H1 (cell line): ENCODE measurements around the gene PECR. TPM values are rescaled to one million over a fixed set of nuclear protein-coding genes. Genes with fewer than 3 reads are reported as not detected.

Experiments
- CTCF ChIA-PET: fragments of 300-600 bp; sonication (Branson Sonifier 250); formaldehyde crosslinking; loops from one replicate; lab custom pipeline; 2021; ENCODE audit not compliant: partially characterized antibody; lab: Charles Lee
- POLR2A ChIA-PET: fragments of 300-600 bp; sonication (Branson Sonifier 250); formaldehyde crosslinking; loops from one replicate; lab custom pipeline; 2021; ENCODE audit warnings: inconsistent platforms; ENCODE audit not compliant: partially characterized antibody; lab: Charles Lee
- DNase-seq, 2 experiments: peaks; one replicate each; pipeline versions ENCODE4 v3.0.0 to v3.0.0-alpha.2; 2010 to 2022; ENCODE audit warnings: low spot score in 2 of 2, low read depth in 1 of 2, mixed read lengths in 1 of 2
- FAIRE-seq: peaks from 2 replicates; lab custom pipeline; 2011; peaks lifted over from hg19 to GRCh38; lab: Jason Lieb, UNC
- H2AFZ ChIP-seq: 2 replicates; pipeline ENCODE4 v1.8.1; 2012; ENCODE audit warnings: low read length, inconsistent platforms
- H2AK5ac ChIP-seq: 2 replicates; pipeline ENCODE4 v1.6.1; 2013; ENCODE audit warnings: low read depth, low read length
- H2BK120ac ChIP-seq: replicated peaks from 2 replicates; pipeline ENCODE3; 2013; ENCODE audit warnings: low read depth, low read length, inconsistent platforms
- H2BK12ac ChIP-seq: 2 replicates; pipeline ENCODE4 v1.6.1; 2013; ENCODE audit warnings: low read depth, low read length
- H2BK15ac ChIP-seq: 2 replicates; pipeline ENCODE4 v1.6.1; 2013; ENCODE audit warnings: low read length
- H2BK20ac ChIP-seq: 2 replicates; pipeline ENCODE4 v1.6.1; 2013; ENCODE audit warnings: low read length
- H2BK5ac ChIP-seq: 2 replicates; pipeline ENCODE4 v1.6.1; 2013; ENCODE audit warnings: low read depth, low read length
- H3K14ac ChIP-seq: 2 replicates; pipeline ENCODE4 v1.6.1; 2013; ENCODE audit warnings: inconsistent platforms; ENCODE audit not compliant: insufficient read length
- H3K18ac ChIP-seq: 2 replicates; pipeline ENCODE4 v1.6.1; 2013; ENCODE audit warnings: low read length; ENCODE audit errors: extremely low read depth
- H3K23ac ChIP-seq: 2 replicates; pipeline ENCODE4 v1.6.1; 2013; ENCODE audit warnings: inconsistent platforms; ENCODE audit not compliant: insufficient read length
- H3K23me2 ChIP-seq: 2 replicates; pipeline ENCODE4 v1.6.1; 2013; ENCODE audit warnings: low read depth, low read length
- H3K27ac ChIP-seq: 2 replicates; pipeline ENCODE4 v1.6.1; 2011; ENCODE audit warnings: low read depth, low read length, inconsistent platforms
- H3K27me3 ChIP-seq, 4 experiments: replicated peaks in 1 of 4; 1 replicate in 1 of 4; 2 replicates in 3 of 4; pipeline versions ENCODE4 v1.6.1 to v1.8.1; 2011 to 2013; ENCODE audit warnings: low read length in 3 of 4, mild to moderate bottlenecking in 3 of 4, inconsistent platforms in 2 of 4, mixed read lengths in 2 of 4, moderate library complexity in 1 of 4; ENCODE audit not compliant: control insufficient read depth in 3 of 4, insufficient read depth in 3 of 4; ENCODE audit errors: extremely low read depth in 1 of 4
- H3K36me3 ChIP-seq, 4 experiments: 2 replicates each; pipeline versions ENCODE4 v1.6.1 to v1.8.1; 2011 to 2013; ENCODE audit warnings: mild to moderate bottlenecking in 4 of 4, low read length in 3 of 4, moderate library complexity in 2 of 4, control low read depth in 1 of 4, inconsistent platforms in 1 of 4; ENCODE audit not compliant: insufficient read depth in 4 of 4, control insufficient read depth in 2 of 4
- H3K4ac ChIP-seq: replicated peaks from 2 replicates; pipeline ENCODE3; 2013; ENCODE audit warnings: low read length, low read depth, mixed read lengths, inconsistent platforms; ENCODE audit not compliant: insufficient read length
- H3K4me1 ChIP-seq, 4 experiments: replicated peaks in 1 of 4; 1 replicate in 1 of 4; 2 replicates in 3 of 4; pipeline versions ENCODE4 v1.6.1 to v1.8.1; 2011 to 2013; ENCODE audit warnings: low read length in 3 of 4, inconsistent platforms in 2 of 4, mixed read lengths in 1 of 4; ENCODE audit not compliant: insufficient read depth in 4 of 4, control insufficient read depth in 3 of 4
- H3K4me2 ChIP-seq, 2 experiments: 2 replicates each; pipeline versions ENCODE4 v1.6.1 to v1.8.1; 2011 to 2013; ENCODE audit warnings: low read depth in 2 of 2, low read length in 2 of 2, control low read depth in 1 of 2, inconsistent platforms in 1 of 2, mild to moderate bottlenecking in 1 of 2; ENCODE audit not compliant: insufficient read depth in 1 of 2
- H3K4me3 ChIP-seq, 4 experiments: fragments of 200-600, 300-600 bp in 1 of 4; sonication (generic), shearing (Covaris generic), sonication (Bioruptor Twin) in 1 of 4; 2 replicates each; pipeline versions ENCODE4 v1.5.1 to v1.8.1; 2011 to 2016; ENCODE audit warnings: low read length in 4 of 4, low read depth in 3 of 4, control low read depth in 2 of 4, inconsistent platforms in 2 of 4, mild to moderate bottlenecking in 2 of 4, mixed read lengths in 1 of 4, moderate library complexity in 1 of 4; ENCODE audit not compliant: insufficient read depth in 2 of 4; ENCODE audit errors: extremely low read depth in 1 of 4
- H3K56ac ChIP-seq: replicated peaks from 2 replicates; pipeline ENCODE3; 2013; ENCODE audit warnings: low read depth, mild to moderate bottlenecking, mixed read lengths, low read length, inconsistent platforms; ENCODE audit not compliant: insufficient read length
- H3K79me1 ChIP-seq: 2 replicates; pipeline ENCODE4 v1.6.1; 2013; ENCODE audit warnings: low read depth, low read length, control low read depth
- H3K79me2 ChIP-seq, 2 experiments: 2 replicates each; pipeline versions ENCODE4 v1.6.1 to v1.8.1; 2012 to 2013; ENCODE audit warnings: low read length in 2 of 2, mild to moderate bottlenecking in 2 of 2, inconsistent platforms in 1 of 2; ENCODE audit not compliant: insufficient read depth in 2 of 2, control insufficient read depth in 1 of 2
- H3K9ac ChIP-seq, 4 experiments: replicated peaks in 1 of 4; 1 replicate in 1 of 4; 2 replicates in 3 of 4; pipeline versions ENCODE4 v1.6.1 to v1.8.1; 2011 to 2013; ENCODE audit warnings: low read depth in 3 of 4, low read length in 3 of 4, control low read depth in 2 of 4, mild to moderate bottlenecking in 2 of 4, moderate library complexity in 2 of 4, inconsistent platforms in 1 of 4; ENCODE audit errors: extremely low read depth in 1 of 4
- H3K9me3 ChIP-seq, 2 experiments: 2 replicates each; pipeline versions ENCODE4 v1.6.1 to v1.8.1; 2012 to 2013; ENCODE audit warnings: mild to moderate bottlenecking in 2 of 2, moderate library complexity in 2 of 2, control low read depth in 1 of 2, inconsistent platforms in 1 of 2, low read depth in 1 of 2, low read length in 1 of 2, mixed read lengths in 1 of 2; ENCODE audit not compliant: insufficient read depth in 2 of 2
- H4K20me1 ChIP-seq, 2 experiments: replicated peaks in 1 of 2; 2 replicates each; pipeline versions ENCODE3 to v1.8.1; 2011 to 2013; ENCODE audit warnings: inconsistent platforms in 2 of 2, low read length in 2 of 2, mild to moderate bottlenecking in 1 of 2; ENCODE audit not compliant: insufficient read depth in 2 of 2, control insufficient read depth in 1 of 2
- H4K5ac ChIP-seq: 2 replicates; pipeline ENCODE4 v1.6.1; 2013; ENCODE audit warnings: low read length, low read depth, mixed read lengths, inconsistent platforms; ENCODE audit not compliant: insufficient read length
- H4K8ac ChIP-seq: 2 replicates; pipeline ENCODE4 v1.8.0; 2013; ENCODE audit warnings: mild to moderate bottlenecking, moderate library complexity, low read length, inconsistent platforms; ENCODE audit not compliant: insufficient read depth; ENCODE audit errors: extremely low read depth
- H4K91ac ChIP-seq: replicated peaks from 2 replicates; pipeline ENCODE3; 2013; ENCODE audit warnings: low read length, mixed read lengths, inconsistent platforms; ENCODE audit not compliant: insufficient read length
- GTF2F1 ChIP-seq: IDR thresholded peaks from 2 replicates; pipeline ENCODE4 v1.6.1; 2012; ENCODE audit warnings: low read depth, low read length, improper control_type of control experiment, borderline replicate concordance
- HDAC2 ChIP-seq, 2 experiments: fragments of 300-600 bp in 1 of 2; sonication (generic) in 1 of 2; IDR thresholded peaks; 2 replicates each; pipeline ENCODE4 v1.6.1; 2011 to 2012; ENCODE audit warnings: low read depth in 2 of 2, low read length in 2 of 2, mild to moderate bottlenecking in 2 of 2, moderate library complexity in 2 of 2, borderline replicate concordance in 1 of 2, inconsistent platforms in 1 of 2
- KDM5A ChIP-seq: fragments of 200-600 bp; IDR thresholded peaks from 2 replicates; pipeline ENCODE4 v1.7.1; 2012; ENCODE audit warnings: mild to moderate bottlenecking, low read length, inconsistent platforms, mixed read lengths
- PHF8 ChIP-seq: fragments of 200-600 bp; sonication (generic); conservative IDR thresholded peaks from 2 replicates; pipeline ENCODE4 v1.7.1; 2012; ENCODE audit warnings: low read depth, mild to moderate bottlenecking, inconsistent platforms, low read length, moderate library complexity
- RFX5 ChIP-seq: IDR thresholded peaks from 2 replicates; pipeline ENCODE4 v1.6.1; 2011; ENCODE audit warnings: low read depth, low read length, improper control_type of control experiment, borderline replicate concordance
- TAF1 ChIP-seq: IDR thresholded peaks from 2 replicates; pipeline ENCODE4 v1.6.1; 2011; ENCODE audit warnings: mild to moderate bottlenecking, low read depth, low read length
- TCF12 ChIP-seq: IDR thresholded peaks from 2 replicates; pipeline ENCODE4 v1.6.1; 2011; ENCODE audit warnings: low read depth, mild to moderate bottlenecking, low read length
- ZNF274 ChIP-seq: IDR thresholded peaks from 2 replicates; pipeline ENCODE4 v1.7.0; 2012; ENCODE audit warnings: low read length, borderline replicate concordance; ENCODE audit errors: extremely low read depth
- WGBS, 2 experiments: shearing (Covaris generic) in 1 of 2; methylation state at CpG; one replicate each; pipeline versions ENCODE4 v1.1.6 to v1.1.7; 2013 to 2015; ENCODE audit warnings: low lambda C conversion rate in 2 of 2, mixed read lengths in 2 of 2, inconsistent platforms in 1 of 2, low coverage in 1 of 2, missing lambda C conversion rate in 1 of 2; ENCODE audit not compliant: insufficient replicate concordance in 2 of 2, insufficient coverage in 1 of 2, insufficient read length in 1 of 2; ENCODE audit errors: extremely low coverage in 1 of 2, missing lambda C conversion rate in 1 of 2; 5-methylcytosine and 5-hydroxymethylcytosine counted together
- polyA plus RNA-seq, 7 experiments: library from polyadenylated mRNA; depleted of rRNA in 3 of 7; stranded (reverse) in 5 of 7; unstranded in 2 of 7; fragments of >200 nt in 5 of 7; fragments of 200-250 nt in 2 of 7; gene quantifications; 1 replicate in 5 of 7; 2 replicates in 1 of 7; 4 replicates in 1 of 7; pipeline versions ENCODE4 v1.2.1 to v1.2.3, GENCODE V29; 2011 to 2013; ENCODE audit warnings: missing spikeins in 2 of 7, mixed read lengths in 2 of 7
- total RNA-seq: library from RNA; stranded (reverse); fragmentation: NEBNext Ultra II Directional; extraction: Animal tissue kit (Norgen Biotek cat#: 25700); gene quantifications from 2 replicates; pipeline ENCODE4 v1.2.1, GENCODE V29; 2021
- TF ChIP-seq, protein P1 (sequence below): IDR thresholded peaks from 2 replicates; pipeline ENCODE4 v1.6.1; 2012; ENCODE audit warnings: inconsistent platforms

Gene PECR
- total and polyA plus RNA-seq, 2 of the 8 experiments (the other 6 are each of a cell fraction or from before 2014, with no cell fraction given), result 15.9 to 19.2 TPM

DNA sequence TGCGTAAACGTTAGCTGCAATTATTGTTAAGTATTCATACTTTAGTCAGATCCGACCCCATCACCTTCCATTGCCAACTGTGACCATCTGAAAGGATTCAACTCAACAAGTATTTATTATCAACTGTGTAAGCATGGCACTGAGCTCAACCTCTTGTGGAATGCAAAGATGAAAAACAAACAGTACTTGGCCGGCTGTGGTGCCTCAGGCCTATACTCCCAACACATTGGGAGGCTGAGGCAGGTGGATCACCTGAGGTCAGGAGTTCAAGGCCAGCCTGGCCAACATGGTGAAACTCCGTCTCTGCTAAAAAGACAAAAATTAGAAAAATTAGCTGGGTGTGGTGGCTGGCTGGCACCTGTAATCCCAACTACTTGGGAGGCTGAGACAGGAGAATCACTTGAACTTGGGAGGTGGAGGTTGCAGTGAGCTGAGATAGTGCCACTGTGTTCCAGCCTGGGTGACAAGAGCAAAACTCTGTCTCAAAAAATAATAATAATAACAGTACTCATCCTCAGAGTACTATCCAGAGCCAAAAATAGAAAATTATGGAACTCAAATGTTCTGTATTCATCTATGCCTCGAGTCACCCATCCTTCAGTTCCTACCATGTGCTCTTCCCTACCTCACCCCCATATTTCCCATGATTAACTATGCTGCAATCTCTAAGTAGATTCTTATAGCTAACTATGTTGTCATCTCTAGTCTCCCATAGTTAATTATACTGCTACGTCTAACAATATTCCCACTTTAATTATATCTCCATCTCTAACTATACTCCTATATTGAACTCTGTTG lies 59.6 kb downstream of the PECR start:
- Histone ChIP-seq H3K4ac (no peak overlapping the region), H3K23ac (no peak overlapping the region), H2BK20ac (no peak overlapping the region), H3K4me3 (no peak overlapping the region), H4K8ac (no peak overlapping the region), H3K79me1 (no peaks in the 10 kb centered on the region), H3K14ac (no peak overlapping the region), H3K27me3 (no peaks in the 10 kb centered on the region), H2BK15ac (no peak overlapping the region), H3K79me2 (no peaks in the 10 kb centered on the region), H3K9me3 (no peaks in the 10 kb centered on the region), H4K91ac (no peak overlapping the region), H2BK120ac (no peak overlapping the region), H3K4me1 (no peaks in the 10 kb centered on the region), H3K4me2 (no peak overlapping the region), H3K18ac (no peak overlapping the region), H3K56ac (no peak overlapping the region), H2BK12ac (no peak overlapping the region), H4K5ac (no peak overlapping the region), H2AFZ (no peak overlapping the region), H2AK5ac (no peak overlapping the region), H2BK5ac (no peak overlapping the region), H3K9ac (no peak overlapping the region), H4K20me1 (no peaks in the 10 kb centered on the region), H3K27ac (no peak overlapping the region), H3K36me3 (no peaks in the 10 kb centered on the region), H3K23me2 (no peaks in the 10 kb centered on the region)
- POLR2A ChIA-PET, result interaction anchor here (0.8 to 2.8 kb wide), 2 partner anchors 15 to 30 kb away, joined by 3 to 7 read pairs; no protein-coding TSS in a partner anchor
- FAIRE-seq (no peak), DNase-seq (no peak)
- 91 to 100% methylated on average over 1 to 7 of the region's 7 CpGs for WGBS, 2 experiments
- CTCF ChIA-PET, result interaction anchor here (0.5 to 12.0 kb wide), 13 partner anchors 8 to 688 kb away, joined by 3 to 165 read pairs (median 13); partner anchors contain the start of genes MREG, PECR and TMEM169
- TF ChIP-seq TAF1 (no peak), GTF2F1 (no peak), TCF12 (no peak), PHF8 (no peak), HDAC2 (IDR thresholded peaks at IDR 0.05; ENCODE audit: borderline replicate concordance in 1 of 2, low read depth in 2 of 2, low read length in 2 of 2) (no peak), KDM5A (no peak), ZNF274 (no peak), RFX5 (no peak)
- TF ChIP-seq, protein P1, sequence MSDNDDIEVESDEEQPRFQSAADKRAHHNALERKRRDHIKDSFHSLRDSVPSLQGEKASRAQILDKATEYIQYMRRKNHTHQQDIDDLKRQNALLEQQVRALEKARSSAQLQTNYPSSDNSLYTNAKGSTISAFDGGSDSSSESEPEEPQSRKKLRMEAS, result no peak
